Peyer's patch (tissue), 4 donors: Measurements from ENCODE around the gene GRK2.

Source experiments
- CTCF ChIP-seq, 6 experiments: fragments of 450-650 bp in 4 of 6; fragments of 200-600 bp in 2 of 6; sonication (generic) in 1 of 6; IDR thresholded peaks; one replicate each; pipeline ENCODE4 v1.5.1; 2017 to 2019; ENCODE audit warnings: antibody characterized with exemption in 6 of 6, mild to moderate bottlenecking in 3 of 6, moderate library complexity in 1 of 6
- POLR2A ChIP-seq, 2 donors: fragments of 450-650 bp; IDR thresholded peaks; one replicate each; pipeline ENCODE4 v1.5.1; 2017; ENCODE audit warnings: antibody characterized with exemption in 2 of 2, mild to moderate bottlenecking in 2 of 2, moderate library complexity in 2 of 2

DNA sequence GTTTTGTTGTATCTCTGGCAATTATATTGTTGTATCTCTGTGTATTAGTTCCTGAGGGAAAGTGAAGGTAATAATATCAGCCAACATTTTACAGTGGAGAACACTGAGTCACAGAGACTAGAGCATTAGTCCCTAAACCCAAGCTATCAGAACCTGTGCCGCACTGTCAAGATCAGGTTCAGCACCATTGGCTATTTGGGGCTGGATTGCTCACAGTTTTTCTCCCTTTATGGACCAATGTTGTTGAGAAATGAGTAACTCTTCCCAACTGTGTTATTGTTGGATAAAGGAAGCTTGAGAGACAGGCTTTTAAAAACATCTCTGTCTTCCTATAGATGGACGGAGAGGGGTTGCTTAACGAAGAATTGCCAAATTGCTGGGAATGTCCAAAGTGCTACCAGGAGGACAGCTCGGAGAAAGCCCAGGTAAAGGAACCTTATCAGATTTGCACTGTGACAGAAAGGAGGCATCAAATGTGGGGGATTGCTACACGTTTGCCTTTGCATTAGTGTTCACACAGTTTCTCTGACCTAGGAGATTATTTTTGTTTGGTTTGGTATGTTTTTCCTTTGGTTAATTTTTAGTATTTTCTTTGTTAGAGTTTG, 18.2 kb upstream of the GRK2 start:
- TF ChIP-seq CTCF (IDR thresholded peaks at IDR 0.05) (no peak), POLR2A (IDR thresholded peaks at IDR 0.05) (no peak)
